H1 (cell line): ENCODE results near the gene DNAJC5G. TPM values are rescaled to one million over a fixed set of nuclear protein-coding genes. Genes with fewer than 3 reads are reported as not detected.
A peak's percentile ranks its signal among the peaks of the same experiment; 100 is the strongest.

ENCODE experiments used
- CTCF ChIA-PET: fragments of 300-600 bp; sonication (Branson Sonifier 250); formaldehyde crosslinking; loops from one replicate; lab custom pipeline; 2021; ENCODE audit not compliant: partially characterized antibody; lab: Charles Lee
- POLR2A ChIA-PET: fragments of 300-600 bp; sonication (Branson Sonifier 250); formaldehyde crosslinking; loops from one replicate; lab custom pipeline; 2021; ENCODE audit warnings: inconsistent platforms; ENCODE audit not compliant: partially characterized antibody; lab: Charles Lee
- DNase-seq, 2 experiments: peaks; one replicate each; pipeline versions ENCODE4 v3.0.0 to v3.0.0-alpha.2; 2010 to 2022; ENCODE audit warnings: low spot score in 2 of 2, low read depth in 1 of 2, mixed read lengths in 1 of 2
- FAIRE-seq: peaks from 2 replicates; lab custom pipeline; 2011; peaks lifted over from hg19 to GRCh38; lab: Jason Lieb, UNC
- H2AFZ ChIP-seq: 2 replicates; pipeline ENCODE4 v1.8.1; 2012; ENCODE audit warnings: low read length, inconsistent platforms
- H2AK5ac ChIP-seq: 2 replicates; pipeline ENCODE4 v1.6.1; 2013; ENCODE audit warnings: low read depth, low read length
- H2BK120ac ChIP-seq: replicated peaks from 2 replicates; pipeline ENCODE3; 2013; ENCODE audit warnings: low read depth, low read length, inconsistent platforms
- H2BK12ac ChIP-seq: 2 replicates; pipeline ENCODE4 v1.6.1; 2013; ENCODE audit warnings: low read depth, low read length
- H2BK15ac ChIP-seq: 2 replicates; pipeline ENCODE4 v1.6.1; 2013; ENCODE audit warnings: low read length
- H2BK20ac ChIP-seq: 2 replicates; pipeline ENCODE4 v1.6.1; 2013; ENCODE audit warnings: low read length
- H2BK5ac ChIP-seq: 2 replicates; pipeline ENCODE4 v1.6.1; 2013; ENCODE audit warnings: low read depth, low read length
- H3K14ac ChIP-seq: 2 replicates; pipeline ENCODE4 v1.6.1; 2013; ENCODE audit warnings: inconsistent platforms; ENCODE audit not compliant: insufficient read length
- H3K18ac ChIP-seq: 2 replicates; pipeline ENCODE4 v1.6.1; 2013; ENCODE audit warnings: low read length; ENCODE audit errors: extremely low read depth
- H3K23ac ChIP-seq: 2 replicates; pipeline ENCODE4 v1.6.1; 2013; ENCODE audit warnings: inconsistent platforms; ENCODE audit not compliant: insufficient read length
- H3K23me2 ChIP-seq: 2 replicates; pipeline ENCODE4 v1.6.1; 2013; ENCODE audit warnings: low read depth, low read length
- H3K27ac ChIP-seq: 2 replicates; pipeline ENCODE4 v1.6.1; 2011; ENCODE audit warnings: low read depth, low read length, inconsistent platforms
- H3K27me3 ChIP-seq, 4 experiments: replicated peaks in 1 of 4; 1 replicate in 1 of 4; 2 replicates in 3 of 4; pipeline versions ENCODE4 v1.6.1 to v1.8.1; 2011 to 2013; ENCODE audit warnings: low read length in 3 of 4, mild to moderate bottlenecking in 3 of 4, inconsistent platforms in 2 of 4, mixed read lengths in 2 of 4, moderate library complexity in 1 of 4; ENCODE audit not compliant: control insufficient read depth in 3 of 4, insufficient read depth in 3 of 4; ENCODE audit errors: extremely low read depth in 1 of 4
- H3K36me3 ChIP-seq, 4 experiments: 2 replicates each; pipeline versions ENCODE4 v1.6.1 to v1.8.1; 2011 to 2013; ENCODE audit warnings: mild to moderate bottlenecking in 4 of 4, low read length in 3 of 4, moderate library complexity in 2 of 4, control low read depth in 1 of 4, inconsistent platforms in 1 of 4; ENCODE audit not compliant: insufficient read depth in 4 of 4, control insufficient read depth in 2 of 4
- H3K4ac ChIP-seq: replicated peaks from 2 replicates; pipeline ENCODE3; 2013; ENCODE audit warnings: low read length, low read depth, mixed read lengths, inconsistent platforms; ENCODE audit not compliant: insufficient read length
- H3K4me1 ChIP-seq, 4 experiments: replicated peaks in 1 of 4; 1 replicate in 1 of 4; 2 replicates in 3 of 4; pipeline versions ENCODE4 v1.6.1 to v1.8.1; 2011 to 2013; ENCODE audit warnings: low read length in 3 of 4, inconsistent platforms in 2 of 4, mixed read lengths in 1 of 4; ENCODE audit not compliant: insufficient read depth in 4 of 4, control insufficient read depth in 3 of 4
- H3K4me2 ChIP-seq, 2 experiments: 2 replicates each; pipeline versions ENCODE4 v1.6.1 to v1.8.1; 2011 to 2013; ENCODE audit warnings: low read depth in 2 of 2, low read length in 2 of 2, control low read depth in 1 of 2, inconsistent platforms in 1 of 2, mild to moderate bottlenecking in 1 of 2; ENCODE audit not compliant: insufficient read depth in 1 of 2
- H3K4me3 ChIP-seq, 4 experiments: fragments of 200-600, 300-600 bp in 1 of 4; sonication (generic), shearing (Covaris generic), sonication (Bioruptor Twin) in 1 of 4; 2 replicates each; pipeline versions ENCODE4 v1.5.1 to v1.8.1; 2011 to 2016; ENCODE audit warnings: low read length in 4 of 4, low read depth in 3 of 4, control low read depth in 2 of 4, inconsistent platforms in 2 of 4, mild to moderate bottlenecking in 2 of 4, mixed read lengths in 1 of 4, moderate library complexity in 1 of 4; ENCODE audit not compliant: insufficient read depth in 2 of 4; ENCODE audit errors: extremely low read depth in 1 of 4
- H3K56ac ChIP-seq: replicated peaks from 2 replicates; pipeline ENCODE3; 2013; ENCODE audit warnings: low read depth, mild to moderate bottlenecking, mixed read lengths, low read length, inconsistent platforms; ENCODE audit not compliant: insufficient read length
- H3K79me1 ChIP-seq: 2 replicates; pipeline ENCODE4 v1.6.1; 2013; ENCODE audit warnings: low read depth, low read length, control low read depth
- H3K79me2 ChIP-seq, 2 experiments: 2 replicates each; pipeline versions ENCODE4 v1.6.1 to v1.8.1; 2012 to 2013; ENCODE audit warnings: low read length in 2 of 2, mild to moderate bottlenecking in 2 of 2, inconsistent platforms in 1 of 2; ENCODE audit not compliant: insufficient read depth in 2 of 2, control insufficient read depth in 1 of 2
- H3K9ac ChIP-seq, 4 experiments: replicated peaks in 1 of 4; 1 replicate in 1 of 4; 2 replicates in 3 of 4; pipeline versions ENCODE4 v1.6.1 to v1.8.1; 2011 to 2013; ENCODE audit warnings: low read depth in 3 of 4, low read length in 3 of 4, control low read depth in 2 of 4, mild to moderate bottlenecking in 2 of 4, moderate library complexity in 2 of 4, inconsistent platforms in 1 of 4; ENCODE audit errors: extremely low read depth in 1 of 4
- H3K9me3 ChIP-seq, 2 experiments: 2 replicates each; pipeline versions ENCODE4 v1.6.1 to v1.8.1; 2012 to 2013; ENCODE audit warnings: mild to moderate bottlenecking in 2 of 2, moderate library complexity in 2 of 2, control low read depth in 1 of 2, inconsistent platforms in 1 of 2, low read depth in 1 of 2, low read length in 1 of 2, mixed read lengths in 1 of 2; ENCODE audit not compliant: insufficient read depth in 2 of 2
- H4K20me1 ChIP-seq, 2 experiments: replicated peaks in 1 of 2; 2 replicates each; pipeline versions ENCODE3 to v1.8.1; 2011 to 2013; ENCODE audit warnings: inconsistent platforms in 2 of 2, low read length in 2 of 2, mild to moderate bottlenecking in 1 of 2; ENCODE audit not compliant: insufficient read depth in 2 of 2, control insufficient read depth in 1 of 2
- H4K5ac ChIP-seq: 2 replicates; pipeline ENCODE4 v1.6.1; 2013; ENCODE audit warnings: low read length, low read depth, mixed read lengths, inconsistent platforms; ENCODE audit not compliant: insufficient read length
- H4K8ac ChIP-seq: 2 replicates; pipeline ENCODE4 v1.8.0; 2013; ENCODE audit warnings: mild to moderate bottlenecking, moderate library complexity, low read length, inconsistent platforms; ENCODE audit not compliant: insufficient read depth; ENCODE audit errors: extremely low read depth
- H4K91ac ChIP-seq: replicated peaks from 2 replicates; pipeline ENCODE3; 2013; ENCODE audit warnings: low read length, mixed read lengths, inconsistent platforms; ENCODE audit not compliant: insufficient read length
- BCL11A ChIP-seq, 2 experiments: IDR thresholded peaks; one replicate each; pipeline ENCODE4 v1.6.1; 2011; ENCODE audit warnings: low read depth in 2 of 2, low read length in 2 of 2, mild to moderate bottlenecking in 2 of 2
- CREB1 ChIP-seq: IDR thresholded peaks from 2 replicates; pipeline ENCODE4 v1.6.1; 2012; ENCODE audit warnings: inconsistent platforms
- GTF2F1 ChIP-seq: IDR thresholded peaks from 2 replicates; pipeline ENCODE4 v1.6.1; 2012; ENCODE audit warnings: low read depth, low read length, improper control_type of control experiment, borderline replicate concordance
- HDAC6 ChIP-seq: IDR thresholded peaks from one replicate; pipeline ENCODE4 v1.7.1; 2012; ENCODE audit warnings: low read depth, mild to moderate bottlenecking, inconsistent platforms, low read length, moderate library complexity
- JUN ChIP-seq: IDR thresholded peaks from 2 replicates; pipeline ENCODE4 v1.6.1; 2011; ENCODE audit warnings: low read depth, mild to moderate bottlenecking, improper control_type of control experiment, low read length
- MAFK ChIP-seq: IDR thresholded peaks from 2 replicates; pipeline ENCODE4 v1.6.1; 2012; ENCODE audit warnings: low read depth, mild to moderate bottlenecking, improper control_type of control experiment, low read length
- MAX ChIP-seq: IDR thresholded peaks from 2 replicates; pipeline ENCODE4 v1.6.1; 2012; ENCODE audit warnings: inconsistent platforms
- NANOG ChIP-seq: IDR thresholded peaks from 2 replicates; pipeline ENCODE4 v1.6.1; 2011; ENCODE audit warnings: low read length, low read depth, mild to moderate bottlenecking, inconsistent platforms; ENCODE audit not compliant: insufficient read depth, poor library complexity, severe bottlenecking
- RAD21 ChIP-seq, 2 experiments: IDR thresholded peaks in 1 of 2; conservative IDR thresholded peaks in 1 of 2; 2 replicates each; pipeline ENCODE4 v1.6.1; 2011; ENCODE audit warnings: low read depth in 2 of 2, low read length in 2 of 2, improper control_type of control experiment in 1 of 2, inconsistent platforms in 1 of 2, mild to moderate bottlenecking in 1 of 2, moderate library complexity in 1 of 2
- SP1 ChIP-seq: IDR thresholded peaks from 2 replicates; pipeline ENCODE4 v1.6.1; 2011; ENCODE audit warnings: low read depth, low read length
- SUZ12 ChIP-seq: fragments of 200-600 bp; sonication (generic); IDR thresholded peaks from 2 replicates; pipeline ENCODE4 v1.6.1; 2012; ENCODE audit warnings: mild to moderate bottlenecking, inconsistent platforms, low read length, moderate library complexity, mixed read lengths
- TCF12 ChIP-seq: IDR thresholded peaks from 2 replicates; pipeline ENCODE4 v1.6.1; 2011; ENCODE audit warnings: low read depth, mild to moderate bottlenecking, low read length
- WGBS, 2 experiments: shearing (Covaris generic) in 1 of 2; methylation state at CpG; one replicate each; pipeline versions ENCODE4 v1.1.6 to v1.1.7; 2013 to 2015; ENCODE audit warnings: low lambda C conversion rate in 2 of 2, mixed read lengths in 2 of 2, inconsistent platforms in 1 of 2, low coverage in 1 of 2, missing lambda C conversion rate in 1 of 2; ENCODE audit not compliant: insufficient replicate concordance in 2 of 2, insufficient coverage in 1 of 2, insufficient read length in 1 of 2; ENCODE audit errors: extremely low coverage in 1 of 2, missing lambda C conversion rate in 1 of 2; 5-methylcytosine and 5-hydroxymethylcytosine counted together
- polyA plus RNA-seq, 7 experiments: library from polyadenylated mRNA; depleted of rRNA in 3 of 7; stranded (reverse) in 5 of 7; unstranded in 2 of 7; fragments of >200 nt in 5 of 7; fragments of 200-250 nt in 2 of 7; gene quantifications; 1 replicate in 5 of 7; 2 replicates in 1 of 7; 4 replicates in 1 of 7; pipeline versions ENCODE4 v1.2.1 to v1.2.3, GENCODE V29; 2011 to 2013; ENCODE audit warnings: missing spikeins in 2 of 7, mixed read lengths in 2 of 7
- total RNA-seq: library from RNA; stranded (reverse); fragmentation: NEBNext Ultra II Directional; extraction: Animal tissue kit (Norgen Biotek cat#: 25700); gene quantifications from 2 replicates; pipeline ENCODE4 v1.2.1, GENCODE V29; 2021

DNAJC5G gene
- total and polyA plus RNA-seq, 2 of the 8 experiments (the other 6 are each of a cell fraction or from before 2014, with no cell fraction given), result 0.83 to 1.4 TPM

- Histone ChIP-seq H3K56ac (no peak overlapping the region), H3K9ac (no peak overlapping the region), H3K4me2 (no peak overlapping the region), H2BK15ac (no peak overlapping the region), H4K5ac (no peak overlapping the region), H2AFZ (no peak overlapping the region), H3K27ac (no peak overlapping the region), H3K9me3 (no peaks in the 10 kb centered on the region), H3K23ac (no peak overlapping the region), H4K91ac (no peak overlapping the region), H2BK5ac (no peak overlapping the region), H2BK20ac (peak overlapping the region; percentile 16; the same call in 1 of the 2 replicates), H2AK5ac (no peak overlapping the region), H4K20me1 (no peaks in the 10 kb centered on the region), H4K8ac (no peak overlapping the region), H3K4me3 (no peak overlapping the region), H3K14ac (no peak overlapping the region), H3K23me2 (no peaks in the 10 kb centered on the region), H3K79me2 (no peaks in the 10 kb centered on the region), H3K79me1 (no peaks in the 10 kb centered on the region), H3K36me3 (no peaks in the 10 kb centered on the region), H2BK12ac (no peak overlapping the region), H3K18ac (no peak overlapping the region), H2BK120ac (no peak overlapping the region), H3K4me1 (peaks cover 0 to 5% (median 0%) of the 10 kb centered on the region in 4 experiments; a peak in 2 of 7 replicates), H3K4ac (no peak overlapping the region), H3K27me3 (peaks cover 0 to 7% (median 2%) of the 10 kb centered on the region in 4 experiments; a peak in 2 of 7 replicates)
- 83% methylated on average over 11 of the region's 11 CpGs; no CpG with 5 or more reads in 1 of the 2 experiments for WGBS, 2 experiments
- ChIA-PET POLR2A (interaction anchor here (1.0 to 4.9 kb wide), 5 partner anchors 10 to 50 kb away, joined by 3 to 22 read pairs (median 4); partner anchors contain the start of genes TRIM54 and UCN), CTCF (interaction anchor here (1.1 to 14.1 kb wide), 10 partner anchors 8 to 329 kb away, joined by 3 to 288 read pairs (median 16); partner anchors contain the start of genes DNAJC5G, SLC30A3 and TRIM54)
- no peak for FAIRE-seq
- DNase-seq, result no peak
- TF ChIP-seq MAFK (no peak), MAX (no peak), SP1 (no peak), RAD21 (IDR thresholded peaks at IDR 0.05 in 1 of 2, conservative IDR thresholded peaks at IDR 0.05 in 1 of 2; ENCODE audit: low read depth in 2 of 2, low read length in 2 of 2) (no peak), JUN (no peak), HDAC6 (no peak), CREB1 (no peak), GTF2F1 (no peak), BCL11A (IDR thresholded peaks at IDR 0.05; ENCODE audit: low read depth in 2 of 2, low read length in 2 of 2) (no peak), NANOG (no peak), TCF12 (no peak), SUZ12 (no peak)
Measured at GRCh38 chr2:27271631-27272340, 3.4 kb upstream of the DNAJC5G start.
